ENCODE data around the gene MAD1L1.

DNA sequence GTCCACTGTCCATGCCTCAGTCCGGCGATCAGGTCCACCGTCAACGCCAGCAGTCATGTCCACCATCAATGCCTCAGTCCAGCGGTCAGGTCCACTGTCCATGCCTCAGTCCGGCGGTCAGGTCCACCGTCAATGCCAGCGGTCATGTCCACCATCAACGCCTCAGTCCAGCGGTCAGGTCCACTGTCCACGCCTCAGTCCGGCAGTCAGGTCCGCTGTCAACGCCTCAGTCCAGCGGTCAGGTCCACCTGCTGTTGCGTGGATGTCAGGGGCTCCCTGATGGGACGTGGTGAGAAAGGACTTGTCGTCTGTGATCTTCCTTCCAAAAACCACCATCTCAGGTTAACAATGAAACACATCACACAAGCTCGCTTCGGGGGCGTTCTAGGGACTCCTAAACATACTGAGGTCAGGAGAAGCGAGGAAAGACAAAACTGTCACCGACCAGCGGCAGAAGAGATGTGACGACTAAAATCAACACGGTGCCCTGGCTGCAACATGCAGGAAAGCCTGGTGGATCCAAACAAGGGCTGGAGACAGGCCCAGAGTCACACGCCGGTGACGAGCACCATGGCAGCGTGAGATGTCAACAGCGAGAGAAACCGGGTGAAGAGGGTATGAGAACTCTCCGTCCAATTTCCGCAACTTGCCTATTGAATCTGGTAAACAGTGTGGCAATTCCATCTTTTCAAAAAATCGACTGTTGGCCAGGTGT is 264.2 kb downstream of the MAD1L1 start:
- TF ChIP-seq, protein P1, sequence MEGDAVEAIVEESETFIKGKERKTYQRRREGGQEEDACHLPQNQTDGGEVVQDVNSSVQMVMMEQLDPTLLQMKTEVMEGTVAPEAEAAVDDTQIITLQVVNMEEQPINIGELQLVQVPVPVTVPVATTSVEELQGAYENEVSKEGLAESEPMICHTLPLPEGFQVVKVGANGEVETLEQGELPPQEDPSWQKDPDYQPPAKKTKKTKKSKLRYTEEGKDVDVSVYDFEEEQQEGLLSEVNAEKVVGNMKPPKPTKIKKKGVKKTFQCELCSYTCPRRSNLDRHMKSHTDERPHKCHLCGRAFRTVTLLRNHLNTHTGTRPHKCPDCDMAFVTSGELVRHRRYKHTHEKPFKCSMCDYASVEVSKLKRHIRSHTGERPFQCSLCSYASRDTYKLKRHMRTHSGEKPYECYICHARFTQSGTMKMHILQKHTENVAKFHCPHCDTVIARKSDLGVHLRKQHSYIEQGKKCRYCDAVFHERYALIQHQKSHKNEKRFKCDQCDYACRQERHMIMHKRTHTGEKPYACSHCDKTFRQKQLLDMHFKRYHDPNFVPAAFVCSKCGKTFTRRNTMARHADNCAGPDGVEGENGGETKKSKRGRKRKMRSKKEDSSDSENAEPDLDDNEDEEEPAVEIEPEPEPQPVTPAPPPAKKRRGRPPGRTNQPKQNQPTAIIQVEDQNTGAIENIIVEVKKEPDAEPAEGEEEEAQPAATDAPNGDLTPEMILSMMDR (conservative IDR thresholded peaks at IDR 0.05; ENCODE audit: low read depth, low read length), result no peak
- no peak for TF ChIP-seq EZH2 (IDR thresholded peaks at IDR 0.05; ENCODE audit: borderline replicate concordance, low read depth, low read length, poor library complexity, severe bottlenecking)
